T-helper 22 cell (primary cell): Measurements from ENCODE around the gene CNTNAP1.
A peak's percentile ranks its signal among the peaks of the same experiment; 100 is the strongest.
"Not testable (repeated sequence)": the region's sequence is repeated elsewhere in the genome, so short reads cannot be mapped to it uniquely, and the experiment has no call there.

Experiments used
- DNase-seq: peaks from one replicate; pipeline ENCODE4 v3.0.0-alpha.2; 2020; ENCODE audit warnings: low read depth

The CNTNAP1 gene

DNA sequence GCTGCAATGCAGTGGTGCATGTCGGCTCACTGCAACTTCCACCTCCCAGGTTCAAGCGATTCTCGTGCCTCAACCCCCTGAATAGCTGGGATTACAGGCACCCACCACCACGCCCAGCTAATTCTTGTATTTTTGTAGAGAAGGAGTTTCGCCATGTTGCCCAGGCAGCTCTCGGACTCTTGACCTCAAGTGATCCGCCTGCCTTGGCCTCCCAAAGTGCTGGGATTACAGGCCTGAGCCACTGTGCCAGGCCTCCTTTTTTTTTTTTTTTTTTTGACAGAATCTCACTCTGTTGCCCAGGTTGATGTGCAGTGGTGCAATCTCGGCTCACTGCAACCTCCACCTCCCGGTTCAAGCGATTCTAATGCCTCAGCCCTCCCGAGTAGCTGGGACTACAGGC, 60.6 kb downstream of the CNTNAP1 start:
- DNase-seq = not testable (repeated sequence)

DNA sequence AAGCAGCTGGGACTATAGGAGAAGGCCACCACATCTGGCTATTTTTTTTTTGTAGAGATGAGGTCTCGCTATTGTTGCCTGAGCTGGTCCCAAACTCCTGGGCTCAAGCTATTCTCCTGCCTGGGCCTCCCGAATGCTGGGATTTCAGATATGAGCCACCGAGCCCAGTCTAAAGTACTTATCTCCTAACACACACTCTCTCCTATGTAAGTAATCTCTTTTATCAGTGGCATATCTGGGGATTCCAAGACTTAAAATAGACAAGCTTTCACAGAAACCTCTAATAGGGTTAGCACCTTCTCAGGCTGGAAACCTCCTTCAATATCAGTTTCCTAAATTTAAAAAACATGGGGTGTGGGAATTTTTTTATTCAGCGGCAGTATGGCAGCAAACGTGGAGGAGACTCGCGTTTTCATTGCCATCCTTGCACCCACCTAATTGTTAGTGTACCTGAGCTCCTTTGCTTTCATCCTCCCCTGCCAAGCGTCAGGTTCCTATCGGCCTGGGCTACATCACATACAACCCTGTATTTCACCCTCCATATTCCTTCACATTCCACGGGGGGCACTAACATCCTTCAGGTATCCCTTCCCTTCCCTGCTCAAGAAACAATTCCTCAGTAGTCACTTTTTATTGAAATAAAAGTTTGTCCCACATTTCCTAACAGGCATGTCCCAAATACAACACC, 61.4 kb downstream of the CNTNAP1 start:
- no peak for DNase-seq

DNA sequence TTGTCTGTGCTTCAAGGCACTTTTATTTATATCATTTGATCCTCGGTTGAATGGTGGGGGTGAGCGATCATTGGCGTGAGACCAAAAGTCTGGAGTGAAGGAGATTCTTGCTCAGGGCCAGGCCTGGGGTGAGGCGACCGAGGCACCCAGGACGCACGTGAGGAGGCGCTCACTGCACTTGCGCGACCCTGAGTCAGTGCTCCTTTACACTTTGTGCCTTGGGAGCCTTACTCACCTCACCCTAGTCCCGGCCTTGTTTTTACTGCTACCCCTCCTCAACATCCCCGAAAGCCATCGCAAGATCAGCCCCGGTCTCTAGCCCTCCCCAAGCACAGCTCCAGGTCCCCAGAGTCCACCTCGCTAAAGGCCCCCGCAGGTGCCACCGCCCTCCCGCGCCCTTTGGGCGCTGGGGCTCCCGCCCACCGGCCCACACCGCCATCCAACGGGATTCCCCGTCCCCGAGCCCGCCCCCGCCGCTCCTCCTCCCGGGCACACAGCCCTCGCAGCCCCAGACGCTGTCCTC, 62.0 kb downstream of the CNTNAP1 start:
- peak; percentile 68 for DNase-seq

DNA sequence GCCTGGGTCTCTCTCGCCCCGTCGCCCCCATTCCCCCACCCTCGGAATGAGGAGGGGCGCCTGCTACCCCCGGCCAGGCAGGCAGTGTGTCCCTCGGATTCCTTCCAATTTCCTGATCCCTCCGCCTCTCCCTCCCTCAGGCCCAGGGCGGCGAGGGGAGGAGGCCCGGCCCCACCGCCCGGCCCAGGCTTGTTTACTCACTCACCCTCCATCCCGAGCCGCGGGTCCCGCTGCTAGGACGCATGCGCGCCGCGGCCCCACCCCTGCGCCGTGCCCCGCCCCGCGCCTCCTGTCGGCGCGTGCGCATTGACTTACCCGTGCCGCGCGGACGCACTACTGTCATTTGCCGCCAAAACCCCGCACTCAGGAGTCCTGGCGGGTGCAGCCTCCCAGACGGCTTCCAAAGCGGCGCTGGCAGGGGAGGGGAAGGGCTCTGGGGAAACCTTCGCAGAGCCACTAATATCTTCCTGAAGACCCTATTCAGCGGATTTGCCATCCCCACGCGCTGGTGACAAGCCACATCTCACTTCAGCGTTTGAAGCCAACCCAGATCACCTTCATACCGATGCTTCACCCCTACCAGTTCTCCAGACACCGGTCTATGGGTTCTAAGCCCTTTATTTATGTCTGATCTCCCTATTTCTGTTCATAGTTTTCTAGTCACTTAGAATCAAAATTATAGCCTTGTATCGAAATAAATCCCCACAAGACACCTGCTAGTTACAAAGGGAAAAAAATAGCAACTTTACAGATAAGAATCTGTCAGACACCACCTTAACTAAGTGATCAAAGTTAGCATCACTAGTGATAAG, 62.7 kb downstream of the CNTNAP1 start, which contains the start of gene EZH1:
TSS of gene EZH1 (minus strand) at position 235 of the 812 bp plus-strand sequence. CDS start 16,099 bp downstream, outside the sequence.
- peak; percentile 81 for DNase-seq

DNA sequence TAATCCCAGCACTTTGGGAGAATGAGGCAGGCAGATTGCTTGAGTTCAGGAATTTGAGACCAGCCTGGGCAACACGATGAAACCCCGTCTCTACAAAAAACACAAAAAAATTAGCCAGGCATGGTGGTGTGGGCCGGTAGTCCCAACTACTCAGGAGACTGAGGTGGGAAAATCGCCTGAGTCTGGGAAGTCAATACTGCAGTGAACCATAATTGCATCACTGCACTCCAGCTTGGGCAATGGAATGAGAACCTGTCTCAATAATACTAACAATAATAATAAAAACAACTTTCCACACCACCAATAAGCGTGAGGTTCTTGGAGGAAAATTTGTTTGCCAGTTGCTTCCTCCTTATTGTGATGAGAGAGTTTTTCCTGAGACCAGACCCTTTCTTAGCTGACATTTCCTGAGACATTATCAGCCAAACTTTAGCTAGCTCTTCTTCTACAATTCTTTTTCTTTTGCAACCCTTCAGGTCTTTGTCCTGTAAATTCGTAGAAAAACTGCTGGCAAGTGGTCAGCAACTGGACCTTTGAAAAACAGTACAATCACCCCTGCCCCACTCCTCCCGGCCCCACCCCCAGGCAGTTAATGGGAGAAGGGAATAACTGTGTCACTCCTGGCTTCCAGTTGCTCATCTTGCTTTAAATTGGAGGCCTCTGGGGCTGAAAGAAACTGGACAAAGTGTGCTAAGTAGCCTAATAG, 66.0 kb downstream of the CNTNAP1 start:
- DNase-seq = no peak

DNA sequence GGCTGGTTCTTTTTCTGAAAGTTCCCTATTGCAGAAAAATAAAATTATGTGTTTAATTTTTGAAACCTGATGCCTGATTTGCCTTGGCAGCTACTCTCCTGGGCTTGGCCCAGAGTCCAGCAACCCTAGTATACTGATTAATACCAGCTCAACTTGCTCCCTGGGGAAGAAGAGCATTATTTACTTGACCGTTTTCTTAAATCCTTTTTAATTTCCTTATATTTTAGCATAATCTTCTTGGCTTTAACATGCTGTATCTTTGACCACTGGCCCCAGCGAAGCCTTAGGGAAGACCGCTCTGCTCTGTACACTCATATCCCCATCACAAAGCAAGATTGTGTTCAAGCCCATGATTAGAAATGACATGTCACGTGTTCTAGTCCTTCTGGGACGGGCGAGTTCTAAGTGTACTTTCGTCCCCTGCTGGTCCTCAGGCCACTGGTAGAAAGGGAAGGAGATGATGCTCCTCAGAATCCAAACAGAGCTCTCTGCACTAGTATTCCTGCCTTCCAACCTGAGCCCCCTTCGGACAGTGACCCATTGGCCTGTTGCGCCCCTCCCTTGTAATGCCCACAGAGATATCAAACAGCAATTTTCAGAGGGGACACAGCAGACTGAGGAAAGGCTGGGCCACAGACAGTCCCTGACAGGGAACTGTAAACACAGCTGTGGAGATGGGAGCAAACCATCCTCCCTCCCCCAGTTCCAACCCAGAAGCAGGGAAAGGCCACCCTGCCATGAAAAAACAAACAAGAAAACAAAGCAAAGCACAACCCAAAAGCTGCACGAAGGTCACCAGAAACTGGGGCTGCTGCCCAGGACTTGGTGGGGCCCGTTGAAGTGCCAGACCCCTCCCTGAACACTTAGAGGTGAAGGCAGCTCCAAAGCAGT, 66.8 kb downstream of the CNTNAP1 start:
- no peak for DNase-seq
